ENCODE data around the gene KIAA0825.

Gene KIAA0825

GRCh38 chr5:94397508-94397907, 220.9 kb downstream of the KIAA0825 start:
- DNase-seq (ENCODE audit: low spot score): no peak
- in situ Hi-C loops (cut with MboI; ENCODE audit: low sequenced_read_pairs, unreplicated experiment): no loop called here
- TF ChIP-seq, protein P1, sequence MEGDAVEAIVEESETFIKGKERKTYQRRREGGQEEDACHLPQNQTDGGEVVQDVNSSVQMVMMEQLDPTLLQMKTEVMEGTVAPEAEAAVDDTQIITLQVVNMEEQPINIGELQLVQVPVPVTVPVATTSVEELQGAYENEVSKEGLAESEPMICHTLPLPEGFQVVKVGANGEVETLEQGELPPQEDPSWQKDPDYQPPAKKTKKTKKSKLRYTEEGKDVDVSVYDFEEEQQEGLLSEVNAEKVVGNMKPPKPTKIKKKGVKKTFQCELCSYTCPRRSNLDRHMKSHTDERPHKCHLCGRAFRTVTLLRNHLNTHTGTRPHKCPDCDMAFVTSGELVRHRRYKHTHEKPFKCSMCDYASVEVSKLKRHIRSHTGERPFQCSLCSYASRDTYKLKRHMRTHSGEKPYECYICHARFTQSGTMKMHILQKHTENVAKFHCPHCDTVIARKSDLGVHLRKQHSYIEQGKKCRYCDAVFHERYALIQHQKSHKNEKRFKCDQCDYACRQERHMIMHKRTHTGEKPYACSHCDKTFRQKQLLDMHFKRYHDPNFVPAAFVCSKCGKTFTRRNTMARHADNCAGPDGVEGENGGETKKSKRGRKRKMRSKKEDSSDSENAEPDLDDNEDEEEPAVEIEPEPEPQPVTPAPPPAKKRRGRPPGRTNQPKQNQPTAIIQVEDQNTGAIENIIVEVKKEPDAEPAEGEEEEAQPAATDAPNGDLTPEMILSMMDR (IDR thresholded peaks at IDR 0.05; ENCODE audit: borderline replicate concordance, control extremely low read depth, extremely low read depth, insufficient read depth, missing control alignments): no peak

DNA sequence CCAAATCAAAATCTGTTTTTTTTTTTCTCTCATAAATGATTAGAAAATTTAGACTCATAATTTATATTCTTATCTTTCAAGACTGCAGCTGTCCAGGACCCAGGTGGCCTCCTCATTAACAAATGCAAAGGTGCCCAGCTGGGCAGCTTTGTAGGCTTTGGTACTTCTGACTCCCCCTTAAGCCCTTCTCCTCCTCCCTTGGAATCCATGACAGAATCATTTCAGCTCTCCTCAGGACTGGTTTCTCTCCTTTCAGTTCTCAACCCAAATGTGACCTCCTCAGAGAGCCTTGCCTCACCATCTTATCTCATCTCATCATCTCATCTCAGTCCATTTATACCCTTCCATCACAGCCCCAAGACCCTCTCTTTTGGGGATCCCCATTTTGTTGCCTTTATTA, 221.7 kb downstream of the KIAA0825 start:
- TF ChIP-seq, protein P1 (IDR thresholded peaks at IDR 0.05; ENCODE audit: borderline replicate concordance, control extremely low read depth, extremely low read depth, insufficient read depth, missing control alignments): no peak
- in situ Hi-C loops (cut with MboI; ENCODE audit: low sequenced_read_pairs, unreplicated experiment): no loop called here
- DNase-seq (ENCODE audit: low spot score): no peak

- no peak for DNase-seq (ENCODE audit: low spot score)
- TF ChIP-seq, protein P1 (IDR thresholded peaks at IDR 0.05; ENCODE audit: borderline replicate concordance, control extremely low read depth, extremely low read depth, insufficient read depth, missing control alignments): no peak
- in situ Hi-C loops (cut with MboI; ENCODE audit: low sequenced_read_pairs, unreplicated experiment): no loop called here
These were observed 222.9 kb downstream of the KIAA0825 start for GRCh38 chr5:94395468-94395867.

DNA sequence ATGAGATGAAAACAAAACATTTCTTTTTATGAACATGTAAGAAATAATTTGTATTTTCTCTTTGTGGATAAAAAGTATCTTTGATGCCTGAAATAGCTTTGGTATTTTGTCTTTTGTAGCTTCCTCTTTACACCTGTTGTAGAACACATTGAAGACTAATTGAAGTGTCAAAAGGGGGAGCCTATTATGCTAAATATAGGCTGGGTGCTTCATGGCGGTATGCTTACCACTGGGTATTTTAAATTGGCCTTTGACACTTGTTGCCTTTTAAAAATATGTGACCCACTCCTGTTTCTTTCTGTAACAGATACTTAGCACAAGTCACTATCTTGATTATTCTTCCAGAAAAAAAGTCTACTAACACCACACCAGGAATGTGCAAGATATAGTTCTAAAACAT, 226.4 kb downstream of the KIAA0825 start:
- in situ Hi-C loops (cut with MboI; ENCODE audit: low sequenced_read_pairs, unreplicated experiment): no loop called here
- DNase-seq (ENCODE audit: low spot score): no peak
- TF ChIP-seq, protein P1 (IDR thresholded peaks at IDR 0.05; ENCODE audit: borderline replicate concordance, control extremely low read depth, extremely low read depth, insufficient read depth, missing control alignments): no peak

GRCh38 chr5:94389515-94389899, 228.9 kb downstream of the KIAA0825 start:
- in situ Hi-C loops (cut with MboI; ENCODE audit: low sequenced_read_pairs, unreplicated experiment): no loop called here
- DNase-seq (ENCODE audit: low spot score): no peak
- TF ChIP-seq, protein P1 (IDR thresholded peaks at IDR 0.05; ENCODE audit: borderline replicate concordance, control extremely low read depth, extremely low read depth, insufficient read depth, missing control alignments): no peak

GRCh38 chr5:94388773-94389514, 229.5 kb downstream of the KIAA0825 start:
- TF ChIP-seq, protein P1 (IDR thresholded peaks at IDR 0.05; ENCODE audit: borderline replicate concordance, control extremely low read depth, extremely low read depth, insufficient read depth, missing control alignments): no peak
- DNase-seq (ENCODE audit: low spot score): no peak
- in situ Hi-C loops (cut with MboI; ENCODE audit: low sequenced_read_pairs, unreplicated experiment): no loop called here
